ENCODE results near the gene FLOT1. TPM values are rescaled to one million over a fixed set of nuclear protein-coding genes. Genes with fewer than 3 reads are reported as not detected.
A peak's percentile ranks its signal among the peaks of the same experiment; 100 is the strongest.

Gene FLOT1
- total and polyA plus RNA-seq, 9 of the 15 experiments (the other 6 are each of a cell fraction or from before 2014, with no cell fraction given): 11.7 to 149 (median 118) TPM

DNA sequence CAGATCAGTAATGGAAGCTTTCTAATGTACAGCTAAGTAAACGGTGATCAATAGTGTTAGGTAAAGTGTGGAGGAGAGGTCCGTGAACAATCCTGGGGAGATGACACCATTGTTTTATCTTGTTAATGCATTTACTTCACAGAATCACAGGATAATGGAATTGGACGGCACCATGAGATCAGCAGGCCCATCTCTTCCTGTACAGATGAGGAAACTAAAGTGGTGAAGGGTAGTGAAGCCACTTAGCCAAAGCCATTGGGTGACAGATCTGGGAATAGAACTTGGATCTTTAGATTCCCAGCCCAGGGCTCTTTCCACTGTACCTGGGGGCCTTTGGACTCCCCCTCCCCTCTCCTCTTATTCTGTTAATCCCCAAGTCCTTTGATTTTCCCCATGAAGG lies 28.1 kb upstream of the FLOT1 start (continued):
- TF ChIP-seq, protein P1, sequence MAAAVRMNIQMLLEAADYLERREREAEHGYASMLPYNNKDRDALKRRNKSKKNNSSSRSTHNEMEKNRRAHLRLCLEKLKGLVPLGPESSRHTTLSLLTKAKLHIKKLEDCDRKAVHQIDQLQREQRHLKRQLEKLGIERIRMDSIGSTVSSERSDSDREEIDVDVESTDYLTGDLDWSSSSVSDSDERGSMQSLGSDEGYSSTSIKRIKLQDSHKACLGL (CRISPR knock-in tag; IDR thresholded peaks at IDR 0.05; ENCODE audit: borderline replicate concordance, poor library complexity, severe bottlenecking): no peak
- TF ChIP-seq ZNF133 (CRISPR knock-in tag; IDR thresholded peaks at IDR 0.05) (no peak), SRSF9 (IDR thresholded peaks at IDR 0.05; ENCODE audit: borderline replicate concordance, low read depth, low read length) (no peak), NFIC (IDR thresholded peaks at IDR 0.05) (no peak), STAT5A (IDR thresholded peaks at IDR 0.05; ENCODE audit: borderline replicate concordance, low read length) (no peak), PTTG1 (tag; IDR thresholded peaks at IDR 0.05; ENCODE audit: low read depth) (peak; percentile 50), HLTF (IDR thresholded peaks at IDR 0.05) (no peak), ERF (CRISPR knock-in tag; IDR thresholded peaks at IDR 0.05) (0 out of 2 replicates have a peak, but pooled peaks have one; percentile 67), RBFOX2 (IDR thresholded peaks at IDR 0.05; ENCODE audit: low read depth, low read length) (no peak), KDM1A (IDR thresholded peaks at IDR 0.05) (no peak), CREB1 (IDR thresholded peaks at IDR 0.05) (no peak), CREB1 (CRISPR knock-in tag; IDR thresholded peaks at IDR 0.05) (no peak), CBX3 (IDR thresholded peaks at IDR 0.05; ENCODE audit: borderline replicate concordance in 1 of 2, low read length in 2 of 2) (no peak), TFE3 (CRISPR knock-in tag; IDR thresholded peaks at IDR 0.05) (no peak), ZNF668 (CRISPR knock-in tag; IDR thresholded peaks at IDR 0.05) (no peak), DPF2 (IDR thresholded peaks at IDR 0.05) (no peak), TSHZ1 (CRISPR knock-in tag; IDR thresholded peaks at IDR 0.05) (no peak), KLF13 (tag; IDR thresholded peaks at IDR 0.05; ENCODE audit: borderline replicate concordance, low read depth) (no peak)
- TF ChIP-seq, protein P2, sequence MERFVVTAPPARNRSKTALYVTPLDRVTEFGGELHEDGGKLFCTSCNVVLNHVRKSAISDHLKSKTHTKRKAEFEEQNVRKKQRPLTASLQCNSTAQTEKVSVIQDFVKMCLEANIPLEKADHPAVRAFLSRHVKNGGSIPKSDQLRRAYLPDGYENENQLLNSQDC (CRISPR knock-in tag; IDR thresholded peaks at IDR 0.05): no peak
- TF ChIP-seq, protein P3, sequence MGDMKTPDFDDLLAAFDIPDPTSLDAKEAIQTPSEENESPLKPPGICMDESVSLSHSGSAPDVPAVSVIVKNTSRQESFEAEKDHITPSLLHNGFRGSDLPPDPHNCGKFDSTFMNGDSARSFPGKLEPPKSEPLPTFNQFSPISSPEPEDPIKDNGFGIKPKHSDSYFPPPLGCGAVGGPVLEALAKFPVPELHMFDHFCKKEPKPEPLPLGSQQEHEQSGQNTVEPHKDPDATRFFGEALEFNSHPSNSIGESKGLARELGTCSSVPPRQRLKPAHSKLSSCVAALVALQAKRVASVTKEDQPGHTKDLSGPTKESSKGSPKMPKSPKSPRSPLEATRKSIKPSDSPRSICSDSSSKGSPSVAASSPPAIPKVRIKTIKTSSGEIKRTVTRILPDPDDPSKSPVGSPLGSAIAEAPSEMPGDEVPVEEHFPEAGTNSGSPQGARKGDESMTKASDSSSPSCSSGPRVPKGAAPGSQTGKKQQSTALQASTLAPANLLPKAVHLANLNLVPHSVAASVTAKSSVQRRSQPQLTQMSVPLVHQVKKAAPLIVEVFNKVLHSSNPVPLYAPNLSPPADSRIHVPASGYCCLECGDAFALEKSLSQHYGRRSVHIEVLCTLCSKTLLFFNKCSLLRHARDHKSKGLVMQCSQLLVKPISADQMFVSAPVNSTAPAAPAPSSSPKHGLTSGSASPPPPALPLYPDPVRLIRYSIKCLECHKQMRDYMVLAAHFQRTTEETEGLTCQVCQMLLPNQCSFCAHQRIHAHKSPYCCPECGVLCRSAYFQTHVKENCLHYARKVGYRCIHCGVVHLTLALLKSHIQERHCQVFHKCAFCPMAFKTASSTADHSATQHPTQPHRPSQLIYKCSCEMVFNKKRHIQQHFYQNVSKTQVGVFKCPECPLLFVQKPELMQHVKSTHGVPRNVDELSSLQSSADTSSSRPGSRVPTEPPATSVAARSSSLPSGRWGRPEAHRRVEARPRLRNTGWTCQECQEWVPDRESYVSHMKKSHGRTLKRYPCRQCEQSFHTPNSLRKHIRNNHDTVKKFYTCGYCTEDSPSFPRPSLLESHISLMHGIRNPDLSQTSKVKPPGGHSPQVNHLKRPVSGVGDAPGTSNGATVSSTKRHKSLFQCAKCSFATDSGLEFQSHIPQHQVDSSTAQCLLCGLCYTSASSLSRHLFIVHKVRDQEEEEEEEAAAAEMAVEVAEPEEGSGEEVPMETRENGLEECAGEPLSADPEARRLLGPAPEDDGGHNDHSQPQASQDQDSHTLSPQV (IDR thresholded peaks at IDR 0.05): 0 out of 2 replicates have a peak, but pooled peaks have one; percentile 9
